ENCODE measurements around the gene SUSD4. TPM values are rescaled to one million over a fixed set of nuclear protein-coding genes. Genes with fewer than 3 reads are reported as not detected.
"Not testable (repeated sequence)": the region's sequence is repeated elsewhere in the genome, so short reads cannot be mapped to it uniquely, and the experiment has no call there.

SUSD4 gene
- total RNA-seq, 1 donor from 2014 or later: 0.51 TPM

GRCh38 chr1:223257856-223258550, 106.0 kb downstream of the SUSD4 start:
- intact Hi-C loops (cut with micrococcal nuclease): no loop called here

- intact Hi-C loops (cut with micrococcal nuclease): no loop called here
Measured at GRCh38 chr1:223256034-223256433, 107.9 kb downstream of the SUSD4 start.

DNA sequence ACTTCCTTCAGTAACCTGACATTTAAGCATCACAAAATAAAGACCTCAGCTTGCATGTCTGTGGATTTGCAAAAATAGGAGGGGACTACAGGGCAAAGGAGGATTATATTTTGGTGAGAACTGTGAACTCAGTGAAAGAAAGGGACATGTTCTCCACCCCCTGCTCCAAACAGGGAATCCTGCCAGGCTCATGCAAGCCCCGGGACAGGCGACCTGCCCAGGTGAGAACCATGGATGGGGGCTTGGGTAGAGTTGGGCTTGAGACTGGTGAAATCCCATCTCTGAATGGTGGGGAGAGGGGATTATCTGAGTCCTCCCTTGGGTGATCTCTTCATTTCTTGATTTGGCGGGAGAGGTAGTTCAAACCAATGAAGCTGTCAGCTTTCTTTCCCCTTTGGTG, 110.1 kb downstream of the SUSD4 start:
- intact Hi-C loops (cut with micrococcal nuclease): no loop called here

- intact Hi-C loops (cut with micrococcal nuclease): not testable (repeated sequence)
Measured at GRCh38 chr1:223251387-223251786, 112.6 kb downstream of the SUSD4 start.

GRCh38 chr1:223250632-223251015, 113.4 kb downstream of the SUSD4 start:
- intact Hi-C loops (cut with micrococcal nuclease): no loop called here

- intact Hi-C loops (cut with micrococcal nuclease): no loop called here
Measured at GRCh38 chr1:223249854-223250631, 113.9 kb downstream of the SUSD4 start.

- intact Hi-C loops (cut with micrococcal nuclease): no loop called here
Measured at GRCh38 chr1:223248770-223249140, 115.2 kb downstream of the SUSD4 start.

DNA sequence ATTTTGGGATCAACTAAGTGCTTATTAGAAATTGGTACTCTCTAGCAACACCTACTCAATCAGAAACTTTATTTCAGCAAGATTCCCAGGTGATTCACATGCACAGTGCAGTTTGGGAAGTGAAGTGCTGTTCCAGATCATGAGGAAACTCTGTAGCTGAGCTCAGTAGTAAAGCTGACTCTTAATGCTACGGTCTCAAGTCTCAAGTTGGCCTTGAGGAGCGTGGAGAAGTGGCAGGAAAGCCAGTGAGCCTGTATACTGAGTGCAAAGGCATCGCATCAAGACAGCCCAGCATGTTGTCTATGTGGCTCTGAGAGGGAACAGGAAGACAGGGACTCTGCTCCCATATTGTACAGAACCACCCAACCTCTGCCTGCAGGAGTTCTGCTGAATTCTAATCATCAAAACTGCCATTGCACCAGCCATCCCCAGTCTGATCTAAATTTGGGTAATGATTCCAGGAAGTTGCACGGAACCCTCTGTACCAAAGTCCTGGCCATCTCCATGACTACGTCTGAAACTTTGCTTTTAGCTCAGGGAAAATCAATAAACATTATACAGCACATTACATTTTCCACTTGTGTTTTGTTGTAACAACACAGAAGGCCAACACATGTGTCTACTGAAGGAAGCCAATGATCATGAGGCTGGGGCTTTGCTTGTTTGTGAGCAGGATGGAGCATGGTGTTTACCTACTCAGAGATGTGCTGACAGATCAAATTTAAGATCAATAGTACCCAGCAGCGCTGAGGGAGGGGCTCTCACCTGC, 115.8 kb downstream of the SUSD4 start:
- intact Hi-C loops (cut with micrococcal nuclease): no loop called here

- intact Hi-C loops (cut with micrococcal nuclease): no loop called here
Measured at GRCh38 chr1:223246476-223247112, 117.4 kb downstream of the SUSD4 start.

DNA sequence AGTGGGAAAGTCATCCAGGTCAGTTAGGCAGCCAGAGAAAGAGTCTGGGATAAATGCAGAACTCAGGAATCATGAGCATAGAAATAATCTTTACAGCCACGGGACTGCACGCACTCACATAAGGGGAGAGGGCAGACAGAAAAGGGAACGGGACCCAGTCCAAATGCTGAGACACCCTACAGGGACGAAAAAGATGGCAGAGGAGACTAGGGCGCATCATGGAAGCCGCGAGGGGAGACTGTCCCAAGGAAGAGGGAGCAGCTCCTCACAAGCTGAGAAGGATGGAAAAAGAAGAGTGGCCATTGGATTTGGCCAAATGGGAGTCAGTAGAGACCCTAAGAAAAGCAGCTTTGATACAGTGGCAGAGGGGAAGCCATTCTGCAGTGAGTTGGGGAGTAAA, 118.0 kb downstream of the SUSD4 start:
- intact Hi-C loops (cut with micrococcal nuclease): loop anchor here (1.0 kb wide), 1 partner anchor 113 kb away; no protein-coding TSS in a partner anchor

DNA sequence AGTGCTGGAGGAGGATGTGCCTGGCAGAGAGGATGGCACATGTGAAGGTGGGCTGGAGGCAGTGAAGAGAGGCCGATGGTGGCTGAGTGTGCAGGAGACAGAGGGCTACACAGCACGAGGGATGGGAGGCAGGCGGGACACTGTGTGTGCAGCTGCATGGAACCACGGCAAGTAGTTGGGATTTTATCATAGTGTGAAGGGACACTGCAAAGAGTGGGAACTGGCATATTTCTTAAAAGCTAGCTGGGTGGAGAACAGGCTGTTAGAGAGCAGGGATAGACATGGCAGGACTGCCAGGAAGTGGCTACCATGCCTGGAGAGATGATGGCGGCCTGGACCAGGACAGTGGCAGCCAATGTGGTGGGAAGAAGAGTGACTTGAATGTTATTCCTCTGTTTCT, 118.6 kb downstream of the SUSD4 start:
- intact Hi-C loops (cut with micrococcal nuclease): loop anchor here (1.0 kb wide), 1 partner anchor 112 kb away; no protein-coding TSS in a partner anchor

DNA sequence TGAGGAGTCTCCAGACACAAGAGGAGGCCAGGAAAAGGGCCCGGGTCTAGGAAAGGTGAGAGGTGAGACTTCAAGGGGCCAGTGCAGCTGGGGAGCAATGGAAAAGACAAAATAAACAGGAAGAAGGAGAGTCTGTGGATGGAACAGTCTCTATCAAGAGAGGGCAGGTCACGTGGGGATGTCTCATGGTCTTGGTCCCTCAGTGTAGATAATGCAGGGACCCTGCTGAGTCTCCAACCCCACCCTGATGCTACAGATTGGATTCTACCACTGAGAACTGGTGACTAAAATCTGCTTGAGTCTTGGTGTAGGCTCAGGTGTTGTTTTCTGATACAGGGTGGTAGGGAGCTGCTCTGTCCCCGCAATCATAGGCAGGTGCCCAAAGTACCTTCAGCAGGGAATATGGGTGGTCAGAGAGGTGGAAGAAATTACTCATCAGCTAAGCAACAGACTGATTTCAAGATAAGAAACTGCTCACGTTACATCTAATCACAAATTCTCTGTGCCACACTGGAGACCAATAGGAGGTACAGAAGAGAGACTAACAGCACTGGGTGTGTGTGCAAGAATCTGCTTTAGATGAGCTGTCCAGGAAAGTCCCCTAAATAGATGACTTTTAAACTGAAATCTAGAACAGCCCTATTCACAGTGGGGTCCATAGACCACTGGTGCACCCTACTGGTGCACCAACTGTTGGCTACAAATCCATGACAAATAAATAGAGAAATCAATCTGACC, 119.4 kb downstream of the SUSD4 start:
- intact Hi-C loops (cut with micrococcal nuclease): loop anchor here (1.0 kb wide), 1 partner anchor 111 kb away; no protein-coding TSS in a partner anchor

- intact Hi-C loops (cut with micrococcal nuclease): no loop called here
Measured at GRCh38 chr1:223243441-223244050, 120.4 kb downstream of the SUSD4 start.

GRCh38 chr1:223242971-223243370, 121.0 kb downstream of the SUSD4 start:
- intact Hi-C loops (cut with micrococcal nuclease): no loop called here

GRCh38 chr1:223242382-223242955, 121.5 kb downstream of the SUSD4 start:
- intact Hi-C loops (cut with micrococcal nuclease): no loop called here

- intact Hi-C loops (cut with micrococcal nuclease): no loop called here
Measured at GRCh38 chr1:223240122-223240521, 123.9 kb downstream of the SUSD4 start.

GRCh38 chr1:223235091-223235490, 128.9 kb downstream of the SUSD4 start:
- intact Hi-C loops (cut with micrococcal nuclease): no loop called here

DNA sequence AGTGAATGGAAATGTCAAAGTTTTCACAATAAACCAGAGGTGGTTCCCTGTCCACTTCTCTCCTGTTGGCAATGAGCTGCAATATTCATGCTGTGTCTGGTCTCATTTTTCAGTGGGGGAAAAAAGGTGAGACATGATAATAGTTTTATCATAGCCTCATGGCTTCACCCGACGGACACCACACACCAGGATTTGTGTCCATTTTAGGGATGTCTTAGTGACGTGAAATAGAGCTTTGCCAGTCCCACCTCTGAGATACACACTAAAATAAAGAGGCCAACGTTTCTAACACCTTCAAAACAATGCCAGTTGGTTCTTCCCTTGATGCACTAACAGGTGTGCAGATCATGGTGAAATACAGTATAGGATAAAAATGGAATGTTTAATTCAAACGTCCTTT, 129.4 kb downstream of the SUSD4 start:
- intact Hi-C loops (cut with micrococcal nuclease): no loop called here

- intact Hi-C loops (cut with micrococcal nuclease): no loop called here
Measured at GRCh38 chr1:223234170-223234514, 129.8 kb downstream of the SUSD4 start.
